ENCODE data around the gene RAMAC. TPM values are rescaled to one million over a fixed set of nuclear protein-coding genes. Genes with fewer than 3 reads are reported as not detected.

Gene RAMAC
- total RNA-seq, result 15.8 and 17.8 TPM in 2 replicates

DNA sequence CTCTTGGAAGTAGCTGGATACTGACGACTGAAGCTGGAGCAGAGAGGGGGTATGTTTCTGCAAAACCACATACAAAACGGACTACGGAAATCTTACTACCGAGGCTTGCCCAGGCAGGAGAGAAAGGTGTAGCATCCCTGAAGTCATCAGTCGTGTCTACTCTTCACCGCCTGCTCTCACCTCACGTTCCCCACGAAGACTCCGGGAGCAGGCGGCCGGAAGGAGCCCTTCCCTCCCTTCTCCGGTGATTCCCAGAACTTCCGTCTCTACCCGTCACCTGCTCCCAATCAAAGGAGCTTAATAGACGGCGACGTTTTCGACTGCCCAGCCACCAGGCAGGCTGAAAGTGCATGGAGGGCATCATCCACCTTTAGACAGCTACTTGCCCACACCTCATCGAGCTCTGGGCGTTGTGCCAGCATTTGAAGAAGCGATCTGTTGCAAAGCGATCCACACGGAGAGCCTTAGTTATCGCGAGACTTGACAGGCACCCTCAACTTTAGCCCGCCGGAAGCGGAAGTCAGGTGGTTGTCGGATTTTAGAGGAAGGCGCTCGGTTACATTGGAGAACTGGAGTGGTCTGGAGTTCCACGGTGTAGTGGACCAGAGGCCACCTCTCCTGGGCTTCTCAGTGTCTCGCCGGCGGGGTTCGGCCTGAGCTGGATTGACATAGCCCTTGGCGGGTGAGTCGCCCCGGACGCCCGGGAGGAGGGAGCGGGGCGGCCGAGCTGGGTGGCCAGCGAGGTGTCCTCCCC lies at the start of gene RAMAC:
Gene RAMAC, plus strand, starts transcription at position 523 of the 754 bp plus-strand sequence. CDS start 2,809 bp downstream, outside the sequence.

DNA sequence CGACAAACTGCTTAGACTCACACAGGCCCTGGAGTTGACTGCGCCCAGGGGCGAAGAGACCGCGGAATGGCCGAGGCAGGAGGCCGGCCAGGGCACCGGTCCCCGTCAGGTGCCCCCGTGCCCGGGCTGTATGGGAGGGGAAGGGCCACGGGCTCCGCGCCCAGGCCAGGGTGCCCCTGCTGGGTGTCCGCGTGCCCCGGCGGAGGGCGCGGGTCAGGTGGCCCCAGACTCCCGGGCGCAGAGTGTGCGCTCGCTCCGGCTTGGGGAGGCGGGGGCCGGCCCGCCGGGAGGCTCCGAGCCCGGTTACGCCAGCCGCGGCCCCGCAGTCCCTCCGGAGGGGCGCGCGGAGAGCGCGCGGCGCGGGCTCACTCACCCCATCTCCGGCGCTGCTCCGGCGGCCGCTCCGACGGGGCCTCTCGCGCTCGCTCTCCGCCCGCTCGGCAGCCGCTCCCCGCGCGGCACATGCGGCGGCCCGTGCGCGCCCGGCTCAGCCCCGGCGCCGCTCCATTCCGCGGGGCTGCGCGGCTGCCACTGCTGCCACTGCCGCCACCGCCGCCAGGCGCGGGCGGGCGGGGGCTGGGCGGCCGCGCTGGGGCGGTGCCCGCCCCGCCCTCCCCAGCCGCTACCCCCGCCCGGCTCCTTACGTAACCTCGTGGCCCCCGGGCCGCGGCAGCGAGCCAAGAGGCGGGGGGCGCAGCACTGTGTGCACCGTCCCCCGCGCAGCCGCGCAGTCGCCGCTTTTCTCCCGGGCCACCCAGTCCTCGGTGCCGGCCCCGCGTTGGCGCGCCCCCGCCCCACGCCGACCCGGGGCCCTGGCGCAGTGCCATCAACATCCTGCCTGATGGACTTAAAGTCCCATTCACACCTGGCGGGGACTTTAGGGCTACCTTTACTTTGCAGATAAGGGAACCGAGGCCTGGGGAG lies 33.6 kb upstream of the RAMAC start, which contains the start of gene HOMER2:
Gene HOMER2, minus strand, starts transcription at position 563 of the 924 bp plus-strand sequence. Its CDS starts 185 bp downstream, at position 378.

DNA sequence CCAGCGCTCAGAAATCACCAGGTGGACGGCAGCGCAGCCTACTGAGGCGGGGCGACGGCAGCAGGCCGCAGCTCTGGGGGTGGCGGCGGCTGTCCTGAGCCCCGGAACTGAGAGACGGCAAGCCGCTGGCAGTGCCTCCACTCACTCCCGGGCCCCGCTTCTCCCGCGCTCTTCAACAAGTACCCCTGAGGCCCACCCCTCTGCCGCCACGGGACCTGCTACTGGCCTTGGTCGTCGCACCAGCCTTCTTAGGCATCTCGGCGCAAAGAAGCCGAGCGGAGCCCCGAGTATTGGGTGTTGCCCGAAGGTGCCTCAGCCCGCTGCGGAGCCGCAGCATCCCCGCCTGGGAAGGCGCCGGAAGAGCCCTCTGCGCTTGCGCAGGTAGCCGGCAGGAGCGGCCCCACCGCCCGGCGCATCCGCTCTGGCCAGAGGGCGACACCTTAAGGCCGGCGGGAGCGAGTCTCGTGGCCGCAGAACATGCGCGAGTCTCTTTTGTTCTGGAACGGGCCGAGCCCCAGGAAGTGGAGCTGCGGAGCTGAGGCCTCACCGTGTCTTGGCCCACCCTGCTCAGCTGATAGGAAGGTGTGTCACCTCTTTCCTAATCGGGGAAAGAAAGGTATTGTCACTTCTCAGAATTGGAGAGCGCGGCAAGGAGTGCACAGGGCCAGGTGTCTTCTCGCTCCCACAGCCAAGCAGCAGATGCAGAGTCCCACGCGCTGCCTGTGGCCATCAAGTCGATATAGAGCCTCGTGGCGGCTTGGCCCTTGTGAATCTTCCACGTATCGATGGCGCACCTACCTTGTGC lies 25.5 kb downstream of the RAMAC start, which contains the start of gene C15orf40:
Gene C15orf40, minus strand, starts transcription at position 369 of the 805 bp plus-strand sequence. Its CDS starts 32 bp downstream, at position 337.

Other genes starting within 250 kb of the RAMAC start
- gene FSD2, start 180.1 kb upstream of the RAMAC start, total RNA-seq, result not detected in 2 replicates
- 3.7 and 4.3 TPM in 2 replicates for gene WHAMM, start 176.6 kb upstream of the RAMAC start, total RNA-seq
- gene HOMER2, start 33.5 kb upstream of the RAMAC start, total RNA-seq, result 1.4 and 2.9 TPM in 2 replicates
- gene C15orf40, start 25.4 kb downstream of the RAMAC start, total RNA-seq, result 10.6 and 18.0 TPM in 2 replicates
- gene BTBD1, start 81.0 kb downstream of the RAMAC start, total RNA-seq, result 84.9 and 108 TPM in 2 replicates
- 0.20 TPM in 1 of 2 replicates, not detected in the other for gene TM6SF1, start 121.4 kb downstream of the RAMAC start, total RNA-seq
- gene HDGFL3, start 221.6 kb downstream of the RAMAC start, total RNA-seq, result 15.8 and 25.4 TPM in 2 replicates